CD4-positive, alpha-beta T cell (primary cell): Measurements from ENCODE around the gene RBM19. TPM values are rescaled to one million over a fixed set of nuclear protein-coding genes. Genes with fewer than 3 reads are reported as not detected.

Experiments
- ATAC-seq: fragments of 200-7000 bp; cut with Tn5 transposase; one replicate; pipeline ENCODE4 v1.10.0; 2022; ENCODE audit warnings: mild to moderate bottlenecking; ENCODE audit not compliant: poor library complexity
- CTCF ChIA-PET: fragments of 350-600 bp; sonication (Branson Sonifier 250); formaldehyde crosslinking; loops from one replicate; lab custom pipeline; 2021; ENCODE audit warnings: antibody characterized with exemption, inconsistent platforms; lab: Charles Lee
- POLR2A ChIA-PET: fragments of 350-600 bp; sonication (Branson Sonifier 250); formaldehyde crosslinking; loops from one replicate; lab custom pipeline; 2021; ENCODE audit warnings: antibody characterized with exemption, inconsistent platforms; lab: Charles Lee
- DNase-seq, 14 experiments: peaks; one replicate each; pipeline ENCODE4 v3.0.0-alpha.2; 2013 to 2020; ENCODE audit warnings: mixed read lengths in 2 of 14
- H3K27ac ChIP-seq, 2 donors: one replicate each; pipeline versions ENCODE4 v1.5.1 to v1.7.0; 2013; ENCODE audit warnings: low read length in 2 of 2, low read depth in 1 of 2, mild to moderate bottlenecking in 1 of 2
- H3K27me3 ChIP-seq, 2 experiments: 1 replicate in 1 of 2; 2 replicates in 1 of 2; pipeline versions ENCODE4 v1.6.1 to v1.7.0; 2013; ENCODE audit warnings: low read length in 2 of 2, control low read depth in 1 of 2, mild to moderate bottlenecking in 1 of 2, moderate library complexity in 1 of 2; ENCODE audit not compliant: insufficient read depth in 2 of 2, control insufficient read depth in 1 of 2
- H3K36me3 ChIP-seq: one replicate; pipeline ENCODE4 v1.6.1; 2013; ENCODE audit warnings: low read length, control low read depth; ENCODE audit not compliant: insufficient read depth
- H3K4me1 ChIP-seq: one replicate; pipeline ENCODE4 v1.6.1; 2013; ENCODE audit warnings: low read length, control low read depth; ENCODE audit not compliant: insufficient read depth
- H3K4me3 ChIP-seq: one replicate; pipeline ENCODE4 v1.5.1; 2013; ENCODE audit warnings: mild to moderate bottlenecking, low read length, moderate library complexity
- H3K9me3 ChIP-seq, 2 experiments: 1 replicate in 1 of 2; 2 replicates in 1 of 2; pipeline versions ENCODE4 v1.6.1 to v1.7.0; 2013; ENCODE audit warnings: low read length in 2 of 2, mild to moderate bottlenecking in 2 of 2, control low read depth in 1 of 2, moderate library complexity in 1 of 2; ENCODE audit not compliant: control insufficient read depth in 1 of 2, insufficient read depth in 1 of 2
- H3K27ac Mint-ChIP-seq: one replicate; pipeline ENCODE4 v1.8.0; 2020; ENCODE audit warnings: mixed read lengths
- H3K27me3 Mint-ChIP-seq: one replicate; pipeline ENCODE4 v1.8.0; 2021; ENCODE audit warnings: mixed read lengths
- H3K36me3 Mint-ChIP-seq: one replicate; pipeline ENCODE4 v1.8.0; 2021; ENCODE audit warnings: low read depth, mixed read lengths
- H3K4me1 Mint-ChIP-seq: one replicate; pipeline ENCODE4 v1.8.0; 2021; ENCODE audit warnings: low read depth, mixed read lengths
- H3K4me3 Mint-ChIP-seq: one replicate; pipeline ENCODE4 v1.8.0; 2020; ENCODE audit warnings: mild to moderate bottlenecking, mixed read lengths
- H3K9me3 Mint-ChIP-seq: one replicate; pipeline ENCODE4 v1.8.0; 2020; ENCODE audit warnings: mixed read lengths
- CTCF ChIP-seq: fragments of 200-600 bp; IDR thresholded peaks from one replicate; pipeline ENCODE4 v1.8.0; 2022; ENCODE audit warnings: antibody characterized with exemption, mild to moderate bottlenecking
- intact Hi-C, 2 experiments: fragments of 100-400 bp; cut with DNase I in 1 of 2; cut with micrococcal nuclease in 1 of 2; formaldehyde crosslinking; loops; one replicate each; pipeline versions ENCODE4 v1.15.1 to v1.9.0; 2023 to 2025; cut with DNase I, micrococcal nuclease
- total RNA-seq, 174 experiments: library from RNA in 2 of 174; stranded (reverse) in 2 of 174; gene quantifications; one replicate each; pipeline ENCODE4 v1.2.3 and lab custom pipeline; 2021 to 2026

The RBM19 gene
- total RNA-seq, 2 experiments from 2014 or later = 57.1 to 58.5 TPM

GRCh38 chr12:113950873-113951272 lies 15.3 kb downstream of the RBM19 start:
- Mint-ChIP-seq H3K27ac (no peak overlapping the region), H3K4me3 (no peak overlapping the region), H3K27me3 (no peaks in the 10 kb centered on the region), H3K36me3 (peaks cover 95% of the 10 kb centered on the region), H3K4me1 (no peaks in the 10 kb centered on the region), H3K9me3 (no peaks in the 10 kb centered on the region)
- no peaks in the 10 kb centered on the region for H3K4me1 ChIP-seq
- TF ChIP-seq CTCF = no peak
- DNase-seq (no peak), ATAC-seq (no peak)
- intact Hi-C loops = no loop called here
- H3K27ac ChIP-seq = no peak overlapping the region
- POLR2A ChIA-PET = no interaction called here
- H3K27me3 ChIP-seq = no peaks in the 10 kb centered on the region
- H3K4me3 ChIP-seq = no peak overlapping the region
- peaks cover 85% of the 10 kb centered on the region for H3K36me3 ChIP-seq
- no peaks in the 10 kb centered on the region for H3K9me3 ChIP-seq
- CTCF ChIA-PET = no interaction called here

GRCh38 chr12:113949321-113950305 lies 16.5 kb downstream of the RBM19 start:
- H3K27me3 Mint-ChIP-seq = no peaks in the 10 kb centered on the region
- H3K4me1 ChIP-seq = no peaks in the 10 kb centered on the region
- H3K36me3 Mint-ChIP-seq = peaks cover 95% of the 10 kb centered on the region
- H3K27me3 ChIP-seq = no peaks in the 10 kb centered on the region
- POLR2A ChIA-PET = interaction anchor here (0.6 kb wide), 1 partner anchor 961 kb away, joined by 3 read pairs; no protein-coding TSS in a partner anchor
- no peak for ATAC-seq
- intact Hi-C loops = no loop called here
- H3K27ac ChIP-seq = no peak overlapping the region
- H3K4me3 ChIP-seq = no peak overlapping the region
- H3K4me3 Mint-ChIP-seq = no peak overlapping the region
- DNase-seq = no peak
- H3K27ac Mint-ChIP-seq = no peak overlapping the region
- no peaks in the 10 kb centered on the region for H3K4me1 Mint-ChIP-seq
- TF ChIP-seq CTCF = no peak
- no peaks in the 10 kb centered on the region for H3K9me3 ChIP-seq
- H3K9me3 Mint-ChIP-seq = no peaks in the 10 kb centered on the region
- CTCF ChIA-PET = no interaction called here
- H3K36me3 ChIP-seq = peaks cover 84% of the 10 kb centered on the region

- Histone ChIP-seq H3K4me1 (no peaks in the 10 kb centered on the region), H3K36me3 (peaks cover 86% of the 10 kb centered on the region), H3K9me3 (no peaks in the 10 kb centered on the region), H3K27ac (no peak overlapping the region), H3K27me3 (no peaks in the 10 kb centered on the region), H3K4me3 (no peak overlapping the region)
- no peak overlapping the region for H3K4me3 Mint-ChIP-seq
- H3K36me3 Mint-ChIP-seq = peaks cover 95% of the 10 kb centered on the region
- TF ChIP-seq CTCF = no peak
- H3K9me3 Mint-ChIP-seq = no peaks in the 10 kb centered on the region
- ATAC-seq (no peak), DNase-seq (no peak)
- H3K27me3 Mint-ChIP-seq = no peaks in the 10 kb centered on the region
- no peaks in the 10 kb centered on the region for H3K4me1 Mint-ChIP-seq
- no peak overlapping the region for H3K27ac Mint-ChIP-seq
- ChIA-PET CTCF (no interaction called here), POLR2A (interaction anchor here (0.6 kb wide), 1 partner anchor 959 kb away, joined by 3 read pairs; no protein-coding TSS in a partner anchor)
- intact Hi-C loops = no loop called here
Measured at GRCh38 chr12:113948151-113948914, 17.8 kb downstream of the RBM19 start.
